Measurements from ENCODE around the gene LRRC55.

LRRC55 gene

GRCh38 chr11:57239348-57239747 lies 57.6 kb downstream of the LRRC55 start:
- no peak for DNase-seq

- no peak for DNase-seq
Measured at GRCh38 chr11:57240007-57240406, 58.3 kb downstream of the LRRC55 start.

DNA sequence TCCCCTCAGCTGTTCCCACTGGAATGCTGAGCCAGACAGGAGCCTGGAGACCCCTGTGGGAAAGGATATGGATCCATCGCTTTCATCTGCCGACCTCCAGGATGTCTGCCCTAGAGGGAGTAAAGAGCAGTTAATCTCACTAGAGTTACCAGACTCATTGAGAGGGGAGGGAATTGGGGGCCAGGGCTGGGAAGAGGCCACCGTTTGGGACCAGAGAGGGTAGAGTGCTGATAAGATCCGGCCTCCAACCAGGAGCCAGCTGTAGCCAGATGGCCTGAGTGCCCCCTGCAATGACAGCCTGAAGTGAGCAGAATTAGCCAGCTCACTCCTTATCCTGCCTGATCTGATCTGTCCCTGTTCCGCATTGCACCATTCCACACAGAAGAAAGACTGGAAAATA lies 59.0 kb downstream of the LRRC55 start:
- no peak for DNase-seq

Data from NCI-H187 treated with DMSO at 0.1 percent for 48 hours (cell line).